NT2/D1 (cell line): ENCODE results near the gene SEMA3A.
"Not testable (repeated sequence)": the region's sequence is repeated elsewhere in the genome, so short reads cannot be mapped to it uniquely, and the experiment has no call there.

Source experiments
- SUZ12 ChIP-seq: IDR thresholded peaks from 2 replicates; pipeline ENCODE4 v1.6.1; 2011; ENCODE audit not compliant: insufficient read length, insufficient read depth; ENCODE audit errors: extremely low read depth
- YY1 ChIP-seq: IDR thresholded peaks from 2 replicates; pipeline ENCODE4 v1.6.1; 2011; ENCODE audit not compliant: insufficient read length, insufficient read depth
- ZNF274 ChIP-seq: IDR thresholded peaks from 2 replicates; pipeline ENCODE4 v1.6.1; 2011; ENCODE audit warnings: mild to moderate bottlenecking, low read depth, low read length

- TF ChIP-seq SUZ12, ZNF274, YY1: not testable (repeated sequence)
Measured at GRCh38 chr7:84243037-84243436, 48.4 kb upstream of the SEMA3A start.
